ENCODE results near the gene RAPGEF5. TPM values are rescaled to one million over a fixed set of nuclear protein-coding genes. Genes with fewer than 3 reads are reported as not detected.

Gene RAPGEF5
- total and polyA plus RNA-seq, 4 donors = 7.1 to 54.8 (median 13.0) TPM

GRCh38 chr7:22144950-22145349, 212.0 kb downstream of the RAPGEF5 start:
- H3K27ac ChIP-seq (ENCODE audit: low read depth in 1 of 2, low read length in 2 of 2) = no peak overlapping the region
- peaks cover 2 to 28% (median 19%) of the 10 kb centered on the region in 4 donors for H3K36me3 ChIP-seq (ENCODE audit: control insufficient read depth in 4 of 4, insufficient read depth in 3 of 4, low read depth in 1 of 4, low read length in 3 of 4)
- no peak for DNase-seq (ENCODE audit: low spot score)
- no peak overlapping the region for H3K9ac ChIP-seq (ENCODE audit: low read depth in 1 of 2, low read length in 2 of 2)
- TF ChIP-seq JUND (IDR thresholded peaks at IDR 0.05) (no peak), RXRA (IDR thresholded peaks at IDR 0.05) (no peak), REST (IDR thresholded peaks at IDR 0.05) (no peak), YY1 (IDR thresholded peaks at IDR 0.05) (no peak), CTCF (IDR thresholded peaks at IDR 0.05; ENCODE audit: low read depth, low read length, missing input control) (no peak), EGR1 (IDR thresholded peaks at IDR 0.05; ENCODE audit: low read depth in 2 of 2) (no peak), GABPA (IDR thresholded peaks at IDR 0.05 in 1 of 2, conservative IDR thresholded peaks at IDR 0.05 in 1 of 2) (no peak), ZBTB33 (IDR thresholded peaks at IDR 0.05) (no peak), HNF4G (IDR thresholded peaks at IDR 0.05) (no peak)
- no peaks in the 10 kb centered on the region for H3K9me3 ChIP-seq (ENCODE audit: control insufficient read depth in 4 of 4, low read length in 3 of 4)
- peaks cover 0 to 3% (median 0%) of the 10 kb centered on the region in 4 donors for H3K4me1 ChIP-seq (ENCODE audit: control insufficient read depth in 4 of 4, insufficient read depth in 4 of 4, low read length in 3 of 4)
- no peak overlapping the region for H3K4me3 ChIP-seq (ENCODE audit: low read depth in 1 of 3, low read length in 3 of 3)
- no peaks in the 10 kb centered on the region for H3K27me3 ChIP-seq (ENCODE audit: control insufficient read depth in 4 of 4, insufficient read depth in 4 of 4, low read length in 3 of 4)
- 85% methylated on average over 5 of the region's 5 CpGs for WGBS

DNA sequence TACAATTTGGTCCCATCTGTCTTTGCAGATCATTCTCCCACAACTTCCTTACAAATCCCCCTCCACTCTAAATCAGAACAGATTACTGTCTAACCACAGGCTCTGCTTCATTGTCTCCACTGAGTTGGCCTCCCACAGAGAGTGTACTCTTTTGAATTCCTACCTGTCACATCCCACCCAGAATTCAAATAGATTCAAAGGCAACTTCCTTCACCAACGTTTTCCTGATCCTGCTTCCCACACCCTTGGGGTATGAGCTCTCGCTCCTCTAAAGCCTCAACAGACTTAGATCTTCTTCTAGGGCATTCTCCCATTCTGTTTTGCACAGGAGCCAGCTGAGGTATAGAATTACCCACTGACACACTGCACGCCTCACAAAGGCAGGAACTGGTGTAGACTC, 213.5 kb downstream of the RAPGEF5 start:
- Histone ChIP-seq H3K9ac (ENCODE audit: low read depth in 1 of 2, low read length in 2 of 2) (no peak overlapping the region), H3K36me3 (ENCODE audit: control insufficient read depth in 4 of 4, insufficient read depth in 3 of 4, low read depth in 1 of 4, low read length in 3 of 4) (peaks cover 0 to 36% (median 18%) of the 10 kb centered on the region in 4 donors), H3K4me1 (ENCODE audit: control insufficient read depth in 4 of 4, insufficient read depth in 4 of 4, low read length in 3 of 4) (peaks cover 0 to 3% (median 0%) of the 10 kb centered on the region in 4 donors), H3K27ac (ENCODE audit: low read depth in 1 of 2, low read length in 2 of 2) (no peak overlapping the region), H3K4me3 (ENCODE audit: low read depth in 1 of 3, low read length in 3 of 3) (no peak overlapping the region), H3K27me3 (ENCODE audit: control insufficient read depth in 4 of 4, insufficient read depth in 4 of 4, low read length in 3 of 4) (no peaks in the 10 kb centered on the region), H3K9me3 (ENCODE audit: control insufficient read depth in 4 of 4, low read length in 3 of 4) (no peaks in the 10 kb centered on the region)
- DNase-seq (ENCODE audit: low spot score) = no peak
- TF ChIP-seq FOXA2 (IDR thresholded peaks at IDR 0.05) (no peak), SP1 (IDR thresholded peaks at IDR 0.05) (no peak), NR2F2 (IDR thresholded peaks at IDR 0.05) (no peak), EGR1 (IDR thresholded peaks at IDR 0.05; ENCODE audit: low read depth in 2 of 2) (no peak), FOXA1 (IDR thresholded peaks at IDR 0.05) (no peak), GABPA (IDR thresholded peaks at IDR 0.05 in 1 of 2, conservative IDR thresholded peaks at IDR 0.05 in 1 of 2) (no peak), REST (IDR thresholded peaks at IDR 0.05) (no peak), CTCF (IDR thresholded peaks at IDR 0.05; ENCODE audit: low read depth, low read length, missing input control) (no peak), RXRA (IDR thresholded peaks at IDR 0.05) (no peak)
- WGBS = 79% methylated on average over 3 of the region's 3 CpGs
